GM21737 (cell line): Measurements from ENCODE around the gene TACC3.
A peak's percentile ranks its signal among the peaks of the same experiment; 100 is the strongest.

Experiments
- ATAC-seq: cut with Tn5 transposase; IDR thresholded peaks from one replicate; pipeline ENCODE4 v1.9.1; 2021; ENCODE audit warnings: mild to moderate bottlenecking, moderate library complexity; ENCODE audit not compliant: unreplicated experiment

The TACC3 gene

DNA sequence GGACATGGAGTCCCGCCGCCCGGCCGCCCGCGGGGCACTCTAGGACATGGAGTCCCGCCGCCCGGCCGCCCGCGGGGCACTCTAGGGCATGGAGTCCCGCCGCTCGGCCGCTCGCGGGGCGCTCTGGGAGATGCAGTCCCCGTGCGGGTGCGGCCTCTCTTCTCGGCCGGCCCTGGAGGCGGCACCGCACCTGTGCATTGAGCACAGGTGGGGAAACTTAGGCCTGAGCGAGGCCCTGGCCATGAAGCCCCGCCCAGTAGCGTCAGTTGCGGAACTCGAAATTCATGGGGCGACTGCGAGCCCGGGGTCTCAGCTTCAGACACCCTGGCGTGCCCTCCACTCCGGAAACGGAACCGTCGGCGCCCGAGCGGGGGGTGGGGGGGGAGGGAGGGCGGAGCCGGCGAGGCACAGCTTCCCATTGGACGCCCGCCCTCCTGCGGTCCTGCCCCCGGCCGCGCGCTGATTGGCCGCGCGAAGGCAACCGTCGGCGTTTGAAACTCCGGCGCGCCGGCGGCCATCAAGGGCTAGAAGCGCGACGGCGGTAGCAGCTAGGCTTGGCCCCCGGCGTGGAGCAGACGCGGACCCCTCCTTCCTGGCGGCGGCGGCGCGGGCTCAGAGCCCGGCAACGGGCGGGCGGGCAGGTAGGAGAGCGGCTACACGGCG lies at the start of gene TACC3, which contains the start of gene TMEM129:
Gene TACC3 (plus strand): TSS at position 519 of the 663 bp plus-strand sequence. CDS start 1,901 bp downstream, outside the sequence.
Gene TMEM129 (minus strand): TSS at position 321 of the 663 bp plus-strand sequence. CDS start 486 bp downstream, outside the sequence.
- peak; percentile 66 for ATAC-seq

GRCh38 chr4:1673671-1674070 lies 47.6 kb upstream of the TACC3 start:
- ATAC-seq, result no peak

DNA sequence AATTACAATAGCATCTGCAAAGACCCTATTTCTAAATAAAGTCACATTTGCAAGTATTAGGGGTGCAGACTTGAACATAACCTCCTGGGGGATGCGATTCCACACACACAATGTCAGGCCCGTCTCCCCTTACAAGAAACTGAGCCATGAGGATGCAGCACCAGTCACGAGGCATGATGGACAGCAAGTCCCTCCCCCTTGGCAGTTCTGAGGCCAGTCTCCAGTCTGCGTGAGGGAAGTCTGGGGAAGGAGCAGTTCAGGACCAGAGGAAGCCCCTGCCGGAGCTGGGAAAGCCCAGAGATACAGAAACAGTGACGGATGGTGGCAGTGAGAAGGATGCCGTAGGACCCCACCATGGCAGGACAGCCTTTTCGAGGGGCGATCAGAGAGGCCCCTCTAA lies 46.6 kb upstream of the TACC3 start:
- no peak for ATAC-seq

- ATAC-seq, result no peak
Measured at GRCh38 chr4:1675136-1675801, 46.1 kb upstream of the TACC3 start.

DNA sequence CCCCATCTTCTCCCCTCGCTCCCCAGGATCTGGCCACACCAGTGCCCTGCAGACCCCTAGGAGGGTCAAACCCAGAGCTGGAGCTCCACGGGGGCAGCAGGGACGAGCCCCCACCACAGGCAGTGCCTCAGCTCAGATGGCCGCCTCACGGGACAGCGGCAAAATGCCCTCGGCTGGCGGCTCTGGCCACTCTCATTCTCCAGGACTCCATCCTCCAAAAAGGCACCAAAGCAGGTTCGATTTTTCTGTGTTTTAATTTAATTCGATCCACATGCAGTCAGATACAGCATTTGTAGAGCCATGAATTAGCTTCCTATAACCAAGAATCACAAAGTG lies 45.6 kb upstream of the TACC3 start:
- ATAC-seq, result no peak

GRCh38 chr4:1676605-1677525 lies 44.5 kb upstream of the TACC3 start:
- ATAC-seq, result no peak

DNA sequence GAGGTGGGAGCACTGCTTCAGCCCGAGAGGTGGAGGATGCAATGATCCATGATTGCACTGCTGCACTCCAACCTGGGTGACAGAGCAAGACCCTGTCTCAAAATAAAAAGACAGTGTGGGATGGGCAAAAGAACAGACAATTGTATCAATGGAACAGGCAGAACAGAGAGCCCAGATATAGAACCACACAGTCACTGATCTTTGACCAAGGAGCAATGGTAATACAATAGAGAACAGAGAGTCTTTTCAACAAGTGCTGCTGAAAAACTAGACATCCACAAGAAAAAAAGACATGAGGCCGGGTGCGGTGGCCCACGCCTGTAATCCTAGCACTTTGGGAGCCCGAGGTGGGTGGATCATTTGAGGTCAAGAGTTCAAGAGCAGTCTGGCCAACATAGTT lies 43.1 kb upstream of the TACC3 start:
- no peak for ATAC-seq

GRCh38 chr4:1682860-1683259 lies 38.5 kb upstream of the TACC3 start:
- no peak for ATAC-seq

- ATAC-seq, result no peak
Measured at GRCh38 chr4:1683261-1683735, 38.0 kb upstream of the TACC3 start.

GRCh38 chr4:1683736-1684505 lies 37.4 kb upstream of the TACC3 start, which contains the start of gene FAM53A:
Gene FAM53A, minus strand, starts transcription at chr4:1684313. Its CDS starts 15,572 bp downstream, at chr4:1668741.
- ATAC-seq, result peak; percentile 87

DNA sequence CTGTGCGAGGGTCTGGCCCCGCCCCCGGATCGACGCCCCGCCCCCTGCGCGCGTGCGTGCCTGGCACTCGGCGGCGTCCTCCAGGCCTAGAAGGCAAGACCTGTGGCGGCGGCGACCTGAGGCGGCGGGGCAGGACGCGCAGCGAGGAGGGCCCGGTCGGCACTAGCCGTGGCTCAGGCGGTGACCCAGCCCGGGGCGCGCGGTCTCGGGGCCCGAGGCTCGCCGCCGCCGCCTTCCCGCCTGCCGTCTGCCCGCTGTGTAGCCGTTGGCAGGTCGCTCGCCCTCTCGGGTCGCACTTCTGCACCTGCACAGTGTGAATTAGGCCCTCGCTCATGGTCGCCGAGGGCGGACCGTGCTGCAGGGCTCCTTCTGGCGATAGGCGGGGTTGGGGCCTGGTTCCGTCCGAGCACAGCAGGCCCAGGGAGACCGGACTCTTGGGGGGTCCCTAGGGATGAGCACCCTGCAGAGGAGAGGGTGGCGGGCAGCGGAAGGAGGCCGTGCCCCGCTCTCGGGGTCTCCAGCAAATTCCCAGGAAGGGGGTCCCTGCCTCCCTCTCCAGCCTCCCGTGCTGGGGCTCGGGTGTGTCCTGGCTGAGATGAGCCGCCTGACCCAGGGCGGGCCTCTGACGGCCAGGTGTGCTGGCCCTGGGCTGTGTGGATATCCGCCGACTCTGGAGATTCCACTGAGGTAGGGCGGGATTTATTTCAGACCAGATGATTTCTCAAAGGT lies 36.7 kb upstream of the TACC3 start:
- ATAC-seq, result peak; percentile 3

DNA sequence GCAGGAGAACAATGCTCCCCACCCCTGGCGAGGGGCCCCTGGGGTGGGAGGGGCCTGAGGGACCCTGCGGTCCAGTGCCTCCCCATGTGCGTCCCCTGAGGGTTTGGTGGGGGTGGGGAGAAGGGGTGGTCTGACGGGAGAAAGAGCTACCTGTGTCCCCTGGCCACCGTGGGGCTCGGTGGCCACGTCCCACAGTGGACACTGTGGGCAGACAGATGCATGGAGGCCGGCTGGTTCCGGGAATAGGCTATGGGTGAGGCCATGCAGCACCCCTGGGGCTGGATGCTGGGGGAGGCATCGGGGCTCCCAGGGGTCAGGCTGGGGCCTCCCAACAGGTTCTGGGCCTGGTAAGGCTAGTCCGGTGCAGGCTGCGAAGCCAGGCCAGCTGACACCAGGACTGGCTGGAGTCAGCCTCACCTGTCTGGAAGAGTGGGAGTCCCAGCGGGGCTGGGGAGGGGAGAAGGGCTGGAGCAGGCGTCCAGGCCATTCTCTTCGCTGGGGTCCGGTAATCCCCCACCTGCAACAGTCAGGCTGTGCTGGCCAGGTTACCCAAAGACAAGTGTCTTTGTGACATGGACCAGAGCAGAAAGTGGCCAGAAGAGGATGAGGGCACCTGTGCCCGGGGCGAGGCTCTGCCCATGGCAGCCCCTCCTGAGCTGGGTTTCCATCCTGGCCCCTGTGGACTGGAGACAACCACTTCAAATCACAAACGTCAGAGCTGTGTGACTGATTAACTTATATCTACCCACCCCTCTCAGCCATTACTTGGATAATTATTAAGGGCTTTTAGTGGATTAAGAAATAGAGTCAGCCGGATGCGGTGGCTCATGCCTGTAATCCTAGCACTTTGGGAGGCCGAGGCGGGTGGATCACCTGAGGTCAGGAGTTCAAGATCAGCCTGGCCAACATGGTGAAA lies 35.8 kb upstream of the TACC3 start:
- ATAC-seq, result no peak

DNA sequence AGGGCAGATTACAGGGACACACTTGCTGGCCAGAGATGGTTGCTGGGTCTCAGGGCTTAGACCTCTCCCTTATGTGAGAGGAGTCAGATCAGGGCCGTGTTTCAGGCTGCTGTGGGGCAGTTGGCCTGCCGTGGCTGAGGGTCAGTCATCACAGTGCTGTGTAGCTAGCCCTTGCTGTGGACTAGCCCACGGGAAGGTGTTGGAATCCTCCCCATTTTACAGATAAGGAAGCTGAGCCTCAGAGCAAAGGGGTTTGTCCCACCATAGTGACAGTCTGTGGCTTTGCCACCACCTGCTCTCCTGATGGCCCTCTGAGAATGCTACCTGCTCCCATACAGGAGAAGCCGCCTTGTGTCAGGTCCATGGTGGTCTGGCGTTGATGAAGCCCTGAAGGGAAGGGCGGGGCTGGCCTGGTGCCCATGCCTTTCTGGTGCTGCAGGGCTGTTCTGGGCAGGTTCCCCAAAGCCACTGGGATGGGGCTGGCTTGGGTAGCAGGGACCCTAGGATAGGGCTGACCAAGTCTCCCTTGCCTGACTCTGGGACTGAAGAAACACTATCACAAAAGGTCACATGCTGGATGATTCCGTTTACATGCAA lies 34.8 kb upstream of the TACC3 start:
- no peak for ATAC-seq

DNA sequence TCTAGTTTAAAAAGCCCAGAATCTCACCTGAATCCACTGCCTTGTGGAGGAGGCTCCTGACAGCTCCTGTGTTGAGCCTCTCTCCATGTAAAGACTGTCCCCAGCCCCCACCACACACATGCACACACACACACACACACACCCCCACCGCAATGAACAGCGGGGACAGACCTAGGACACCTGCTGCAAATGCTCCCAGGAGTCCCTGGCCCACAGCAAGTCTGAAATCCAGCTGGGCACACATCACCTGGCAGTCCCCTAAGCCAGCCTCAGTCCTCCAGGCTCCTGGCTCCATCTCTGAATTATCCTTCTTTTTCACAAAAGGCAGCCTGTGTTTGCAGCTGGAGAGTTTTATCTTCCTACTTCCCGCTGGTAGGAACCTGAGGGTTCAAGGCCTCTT lies 30.6 kb upstream of the TACC3 start:
- no peak for ATAC-seq

DNA sequence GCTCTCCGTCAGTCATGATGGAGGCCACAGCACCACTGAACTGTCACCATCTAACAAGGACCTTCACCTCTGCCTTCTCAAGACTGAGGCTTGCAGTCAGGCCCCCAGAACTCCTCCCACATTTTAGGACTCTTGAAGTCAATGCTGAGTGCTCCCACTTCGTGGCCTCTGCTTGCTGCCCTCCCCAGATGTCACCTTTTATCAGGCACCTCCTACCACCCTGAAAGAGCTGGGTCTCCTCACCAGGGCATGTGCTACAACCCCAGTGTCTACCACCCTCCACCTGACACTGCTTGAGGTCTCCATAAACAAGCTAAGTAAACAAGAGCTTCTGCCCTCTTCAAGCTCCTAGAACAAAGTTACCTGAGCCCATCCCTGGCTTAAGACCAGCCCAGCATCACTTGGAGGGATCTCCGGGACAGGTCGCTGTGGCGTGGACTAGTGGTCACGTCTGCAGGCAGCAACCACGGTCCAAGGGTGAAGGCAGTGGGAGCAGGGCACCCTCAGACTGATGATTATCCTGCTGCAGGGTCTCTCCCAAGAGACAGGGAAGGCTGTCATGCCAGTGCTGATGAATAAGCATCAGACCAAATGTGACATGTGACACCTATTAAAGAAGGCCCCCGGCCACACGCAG lies 29.5 kb upstream of the TACC3 start:
- ATAC-seq, result no peak

GRCh38 chr4:1693131-1693896 lies 28.0 kb upstream of the TACC3 start:
- no peak for ATAC-seq

- ATAC-seq, result no peak
Measured at GRCh38 chr4:1695913-1696312, 25.4 kb upstream of the TACC3 start.
